Endometrium (tissue), 2 donors: ENCODE data around the gene DNA2.
"Not testable (repeated sequence)": the region's sequence is repeated elsewhere in the genome, so short reads cannot be mapped to it uniquely, and the experiment has no call there.

ENCODE experiments used
- FAIRE-seq: peaks from 2 replicates; lab custom pipeline; 2012; peaks lifted over from hg19 to GRCh38; lab: Jason Lieb, UNC
- donor health status: control.
- donor health status: control.

Gene DNA2, protein sequence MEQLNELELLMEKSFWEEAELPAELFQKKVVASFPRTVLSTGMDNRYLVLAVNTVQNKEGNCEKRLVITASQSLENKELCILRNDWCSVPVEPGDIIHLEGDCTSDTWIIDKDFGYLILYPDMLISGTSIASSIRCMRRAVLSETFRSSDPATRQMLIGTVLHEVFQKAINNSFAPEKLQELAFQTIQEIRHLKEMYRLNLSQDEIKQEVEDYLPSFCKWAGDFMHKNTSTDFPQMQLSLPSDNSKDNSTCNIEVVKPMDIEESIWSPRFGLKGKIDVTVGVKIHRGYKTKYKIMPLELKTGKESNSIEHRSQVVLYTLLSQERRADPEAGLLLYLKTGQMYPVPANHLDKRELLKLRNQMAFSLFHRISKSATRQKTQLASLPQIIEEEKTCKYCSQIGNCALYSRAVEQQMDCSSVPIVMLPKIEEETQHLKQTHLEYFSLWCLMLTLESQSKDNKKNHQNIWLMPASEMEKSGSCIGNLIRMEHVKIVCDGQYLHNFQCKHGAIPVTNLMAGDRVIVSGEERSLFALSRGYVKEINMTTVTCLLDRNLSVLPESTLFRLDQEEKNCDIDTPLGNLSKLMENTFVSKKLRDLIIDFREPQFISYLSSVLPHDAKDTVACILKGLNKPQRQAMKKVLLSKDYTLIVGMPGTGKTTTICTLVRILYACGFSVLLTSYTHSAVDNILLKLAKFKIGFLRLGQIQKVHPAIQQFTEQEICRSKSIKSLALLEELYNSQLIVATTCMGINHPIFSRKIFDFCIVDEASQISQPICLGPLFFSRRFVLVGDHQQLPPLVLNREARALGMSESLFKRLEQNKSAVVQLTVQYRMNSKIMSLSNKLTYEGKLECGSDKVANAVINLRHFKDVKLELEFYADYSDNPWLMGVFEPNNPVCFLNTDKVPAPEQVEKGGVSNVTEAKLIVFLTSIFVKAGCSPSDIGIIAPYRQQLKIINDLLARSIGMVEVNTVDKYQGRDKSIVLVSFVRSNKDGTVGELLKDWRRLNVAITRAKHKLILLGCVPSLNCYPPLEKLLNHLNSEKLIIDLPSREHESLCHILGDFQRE

DNA sequence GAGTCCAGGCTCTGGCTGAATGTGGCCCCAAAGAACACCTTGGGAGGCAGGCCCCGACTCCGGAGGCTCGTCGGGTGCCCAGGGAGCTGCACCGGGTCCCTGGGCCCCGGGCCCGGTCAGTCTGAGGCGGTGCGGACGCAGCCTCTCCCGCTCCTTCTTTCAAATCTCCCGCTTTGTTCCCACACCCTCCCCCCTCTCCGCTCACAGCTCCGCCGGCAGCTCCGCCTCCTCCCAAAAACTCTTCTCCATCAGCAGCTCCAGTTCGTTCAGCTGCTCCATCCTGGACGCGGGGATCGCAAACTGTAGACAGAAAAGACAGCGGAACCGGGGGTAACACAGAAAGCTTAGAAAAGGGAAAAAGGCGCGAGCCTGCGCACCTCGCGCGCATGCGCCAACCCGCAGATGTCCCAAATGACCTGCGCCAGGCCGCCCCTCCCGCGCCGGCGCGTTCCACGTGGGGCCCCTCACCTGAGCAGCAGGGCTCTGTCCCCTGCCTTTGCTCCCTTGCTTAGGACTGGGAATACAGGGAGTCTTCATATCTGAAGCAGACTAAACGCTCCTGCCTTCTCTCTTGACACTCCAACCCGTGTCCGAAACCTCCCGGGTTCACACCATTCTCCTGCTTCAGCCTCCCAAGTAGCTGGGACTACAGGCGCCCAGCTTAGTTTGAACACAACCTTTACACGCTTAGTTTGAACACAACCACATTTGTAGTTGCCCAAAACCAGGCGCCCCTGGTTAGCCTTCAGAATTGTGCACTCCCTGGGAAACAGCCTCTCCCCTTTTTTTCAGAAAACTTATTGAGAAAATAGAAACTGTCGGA, at the start of gene DNA2:
Gene DNA2, minus strand, starts transcription at position 388 of the 823 bp plus-strand sequence. Its CDS starts 109 bp downstream, at position 279.
- FAIRE-seq: no peak

DNA sequence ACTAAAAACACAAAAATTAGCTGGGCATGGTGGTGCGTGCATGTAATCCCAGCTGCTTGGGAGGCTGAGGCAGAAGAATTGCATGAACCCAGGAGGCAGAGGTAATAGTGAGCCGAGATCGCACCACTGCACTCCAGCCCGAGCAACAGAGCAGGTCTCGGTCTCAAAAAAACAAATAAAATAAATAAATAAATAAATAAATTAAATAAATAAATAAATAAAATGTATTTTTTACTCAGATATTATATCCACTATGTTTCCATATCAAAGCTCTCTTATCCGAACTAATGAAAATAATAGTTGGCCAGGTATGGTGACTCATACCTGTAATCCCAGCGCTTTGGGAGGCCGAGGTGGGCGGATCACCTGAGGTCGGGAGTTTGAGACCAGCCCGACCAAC, 46.8 kb upstream of the DNA2 start:
- FAIRE-seq: not testable (repeated sequence)

DNA sequence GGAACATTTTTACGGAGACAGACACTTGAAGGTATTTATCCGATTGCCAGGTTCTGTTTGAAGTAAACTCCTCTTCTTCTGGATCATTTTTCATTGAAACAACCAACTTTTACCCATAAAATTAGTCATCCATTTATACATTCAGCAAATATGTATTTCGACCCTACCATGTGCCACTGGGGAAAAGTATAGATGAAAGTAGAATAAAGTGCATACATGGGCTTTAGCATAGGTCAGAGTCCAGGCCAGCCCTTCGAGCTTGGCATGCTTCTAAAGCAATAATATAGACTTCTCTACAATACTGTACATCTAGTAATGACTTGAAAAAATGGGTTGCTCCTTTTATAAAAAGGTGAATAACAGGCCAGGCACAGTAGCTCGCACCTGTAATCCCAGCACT, 45.4 kb upstream of the DNA2 start:
- FAIRE-seq: no peak

DNA sequence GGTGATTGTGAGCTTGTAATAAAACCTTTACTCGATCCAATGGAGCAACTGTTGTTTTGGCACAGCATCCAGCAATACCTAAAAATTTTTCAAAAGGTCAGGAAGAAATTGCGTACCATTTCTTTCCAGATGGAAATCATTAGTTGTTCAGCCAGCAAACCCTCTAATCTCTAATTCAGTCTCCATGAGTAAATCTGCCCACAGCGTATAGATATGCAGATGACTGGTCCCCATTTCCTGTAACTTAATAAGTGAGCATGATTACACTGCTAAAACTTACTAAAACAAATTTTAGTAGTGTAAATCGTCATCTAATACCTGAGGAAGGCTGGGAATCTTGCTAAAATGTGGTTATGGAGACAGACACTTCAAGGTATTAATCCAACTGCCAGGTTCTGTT, 45.0 kb upstream of the DNA2 start:
- no peak for FAIRE-seq

DNA sequence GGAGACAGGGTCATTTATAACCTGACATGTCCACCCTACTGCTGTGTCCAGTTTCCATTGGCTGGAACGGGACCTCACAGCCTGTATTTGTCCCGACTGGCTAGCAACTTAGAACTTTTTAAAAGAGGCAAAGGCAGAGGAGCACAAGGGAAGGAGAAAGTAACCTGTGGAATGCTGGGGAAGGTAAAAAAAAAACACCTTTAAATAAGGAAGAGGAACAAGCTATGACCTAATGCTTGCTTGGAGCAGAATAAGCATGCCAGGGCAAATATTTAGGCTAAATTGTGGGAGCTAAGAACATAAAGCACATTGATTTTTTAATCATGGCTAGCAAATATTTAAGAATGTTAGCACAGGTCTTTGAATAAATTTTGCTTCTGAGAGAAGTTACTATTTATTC, 44.4 kb upstream of the DNA2 start:
- FAIRE-seq: not testable (repeated sequence)

DNA sequence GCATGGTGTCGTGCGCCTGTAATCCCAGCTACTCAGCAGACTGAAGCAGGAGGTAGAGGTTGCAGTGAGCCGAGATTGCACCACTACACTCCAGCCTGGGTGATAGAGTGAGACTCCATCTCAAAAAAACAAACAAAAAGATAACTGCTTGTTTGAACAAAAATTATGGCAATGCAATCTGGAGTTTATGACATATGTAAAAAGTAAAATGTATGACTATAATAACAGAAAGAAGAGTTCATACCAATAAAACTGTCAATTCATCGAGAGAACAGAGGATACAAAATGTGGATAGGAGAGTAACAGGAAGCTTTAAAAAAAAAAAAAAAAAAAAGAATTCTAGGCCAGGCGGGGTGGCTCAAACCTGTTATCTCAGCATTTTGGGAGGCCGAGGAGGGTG, 36.3 kb upstream of the DNA2 start:
- no peak for FAIRE-seq

DNA sequence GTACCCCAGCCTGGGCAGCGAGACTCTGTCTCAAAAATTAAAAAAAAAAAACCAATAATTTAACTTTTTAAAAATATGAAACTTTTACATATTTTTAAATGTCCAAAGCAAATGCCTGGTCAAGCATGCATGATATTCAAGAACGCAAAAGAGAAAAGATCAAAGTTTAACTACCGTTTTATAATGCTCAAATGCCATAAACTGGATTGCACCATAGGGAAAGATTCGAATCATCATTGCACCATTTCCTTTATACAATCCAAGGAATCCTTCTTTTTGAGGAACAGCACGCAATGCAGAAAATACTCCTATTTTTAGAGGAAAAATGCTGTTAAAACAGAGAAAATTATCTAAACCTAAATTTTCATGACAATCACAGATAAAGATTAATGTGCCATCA, 34.6 kb upstream of the DNA2 start:
- FAIRE-seq: no peak

DNA sequence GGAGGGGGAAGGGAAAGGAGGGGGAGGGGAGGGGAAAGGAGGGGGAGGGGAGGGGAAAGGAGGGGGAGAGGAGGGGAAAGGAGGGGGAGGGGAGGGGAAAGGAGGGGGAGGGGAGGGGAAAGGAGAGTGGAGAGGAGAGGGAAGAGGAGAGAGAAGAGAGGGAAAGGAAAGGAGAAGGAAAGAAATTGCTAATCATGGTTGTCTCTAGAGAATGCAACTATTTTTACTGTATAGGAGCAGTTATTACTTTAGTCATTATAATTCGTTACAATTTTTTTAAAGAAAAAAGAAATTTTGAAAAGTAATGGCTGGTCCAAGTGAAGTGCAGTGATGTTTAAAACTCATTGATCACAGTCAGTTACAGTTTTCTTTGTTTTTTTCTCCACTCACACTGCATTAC, 31.1 kb upstream of the DNA2 start:
- FAIRE-seq: no peak

DNA sequence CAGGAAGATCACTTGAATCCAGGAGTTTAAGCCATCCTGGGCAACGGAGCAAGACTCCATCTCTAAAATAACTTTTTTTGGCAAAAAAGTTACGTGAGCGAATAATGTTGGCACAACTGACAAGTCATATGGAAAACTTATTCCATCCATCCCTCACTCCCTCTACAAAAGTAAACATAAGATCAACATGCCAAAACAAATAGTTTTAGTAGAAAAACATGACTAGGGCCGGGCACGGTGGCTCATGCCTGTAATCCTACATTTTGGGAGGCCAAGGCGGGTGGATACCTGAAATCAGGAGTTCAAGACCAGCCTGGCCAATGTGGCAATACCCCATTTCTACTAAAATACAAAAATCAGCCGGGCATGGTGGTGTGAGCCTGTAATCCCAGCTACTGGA, 29.9 kb upstream of the DNA2 start:
- no peak for FAIRE-seq

DNA sequence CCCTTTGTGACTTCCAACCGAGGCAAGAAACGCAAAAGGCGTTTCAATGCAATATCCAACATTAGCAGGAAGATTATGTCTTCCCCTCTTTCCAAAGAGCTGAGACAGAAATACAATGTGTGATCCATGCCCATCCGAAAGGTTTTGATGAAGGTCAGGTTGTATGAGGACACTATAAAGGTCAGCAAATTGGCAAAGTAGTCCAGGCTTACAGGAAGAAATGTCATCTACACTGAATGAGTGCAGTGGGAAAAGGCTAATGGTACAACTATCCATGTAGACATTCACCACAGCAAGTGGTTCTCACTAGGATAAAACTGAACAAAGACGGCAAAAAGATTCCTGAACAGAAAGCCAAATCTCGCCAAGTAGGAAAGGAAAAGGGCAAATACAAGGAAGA, 27.8 kb upstream of the DNA2 start:
- no peak for FAIRE-seq

DNA sequence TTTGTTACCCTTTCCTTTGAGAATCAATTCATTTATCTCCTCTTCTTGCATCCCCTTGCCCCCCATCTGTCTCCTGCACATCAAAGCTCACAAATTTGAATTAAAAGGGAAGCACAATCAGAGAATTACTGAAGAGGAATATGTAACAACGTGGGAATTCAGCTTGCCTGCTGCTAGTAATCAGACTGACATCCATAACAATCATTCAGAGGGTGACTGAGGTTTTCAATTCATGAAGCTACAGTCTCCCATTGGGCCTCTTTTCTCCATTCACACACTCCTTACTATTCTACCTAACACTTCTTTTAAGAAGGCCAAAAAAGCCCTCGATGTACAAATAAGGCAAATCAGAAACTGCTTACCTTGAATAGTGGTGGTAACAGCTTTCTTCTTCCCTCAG, 24.3 kb upstream of the DNA2 start:
- FAIRE-seq: no peak

DNA sequence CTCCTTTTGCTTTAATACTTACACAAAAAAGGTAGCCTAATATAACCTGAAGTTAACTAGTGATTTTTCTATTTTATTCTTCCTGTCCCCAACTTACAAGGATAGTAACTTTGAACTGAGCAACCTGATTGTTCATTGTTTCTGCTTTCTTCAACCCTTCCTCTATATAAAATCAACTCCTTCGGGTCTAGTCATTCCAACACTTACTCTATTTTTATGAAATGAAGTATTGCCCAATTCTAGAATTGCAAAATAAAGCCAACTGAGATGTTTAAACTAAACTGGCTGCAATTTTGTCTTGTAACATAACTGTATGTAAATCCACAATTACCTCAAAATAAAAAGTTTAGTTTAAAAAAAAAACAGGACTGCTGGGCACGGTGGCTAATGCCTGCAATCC, 20.3 kb upstream of the DNA2 start:
- no peak for FAIRE-seq

DNA sequence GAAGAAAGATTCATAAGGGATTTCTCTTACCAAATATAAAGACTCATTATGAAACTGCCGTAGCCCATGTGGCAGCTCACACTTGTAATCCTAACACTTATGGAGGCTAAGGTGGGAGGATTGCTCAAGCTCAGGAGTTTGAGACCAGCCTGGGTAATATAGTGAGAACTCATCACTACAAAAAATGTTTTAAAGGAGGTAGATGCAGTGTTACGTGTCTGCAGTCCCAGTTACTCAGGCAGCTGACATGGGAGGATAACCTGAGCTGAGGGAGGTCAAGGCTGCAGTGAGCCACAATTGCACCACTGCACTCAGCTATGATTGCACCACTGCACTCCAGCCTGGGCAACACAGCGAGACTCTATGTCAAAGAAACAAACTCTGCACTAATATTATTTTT, 18.1 kb upstream of the DNA2 start:
- FAIRE-seq: no peak

DNA sequence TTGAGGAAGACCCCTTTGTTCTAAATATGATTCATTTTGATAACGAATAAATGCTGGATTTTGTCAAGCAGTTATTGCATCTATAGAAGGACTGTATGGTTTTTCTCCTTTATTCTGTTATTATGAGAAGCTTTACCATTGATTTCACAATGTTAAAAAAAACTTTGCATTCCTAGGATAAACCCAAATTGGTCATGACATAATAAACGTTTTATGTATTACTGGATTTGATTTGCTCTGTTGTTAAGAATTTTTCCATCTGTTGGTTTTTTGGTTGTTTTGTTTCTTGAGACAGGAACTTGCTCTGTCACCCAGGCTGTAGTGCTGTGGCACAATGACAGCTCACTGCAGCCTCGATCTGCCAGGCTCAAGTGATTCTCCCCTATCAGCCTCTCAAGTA, 2.2 kb upstream of the DNA2 start:
- no peak for FAIRE-seq

DNA sequence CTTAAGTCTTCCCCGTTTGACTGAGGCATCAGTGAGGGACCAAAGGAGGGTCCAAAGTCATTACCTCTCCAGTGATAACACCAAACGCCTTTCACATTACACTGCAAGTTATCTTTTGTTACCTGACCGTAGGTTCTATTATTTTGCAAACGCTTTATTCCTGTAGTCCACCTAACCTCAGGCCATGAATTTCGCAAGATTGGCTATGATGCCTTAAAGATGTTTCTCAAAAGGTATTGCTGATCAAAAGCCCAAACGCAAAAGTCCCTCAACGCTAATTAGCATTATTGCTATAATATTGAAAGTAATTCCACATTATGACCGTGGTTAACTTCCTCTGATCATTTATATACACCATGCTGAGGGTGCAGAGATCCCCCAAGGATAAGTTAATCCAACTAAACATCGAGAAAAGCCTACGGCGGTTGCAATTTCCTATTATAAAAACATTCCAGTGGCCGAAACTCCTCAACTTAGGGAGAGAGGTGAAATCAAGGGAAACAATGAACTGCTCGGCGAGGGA, 649 bp downstream of the DNA2 start:
- FAIRE-seq: no peak

DNA sequence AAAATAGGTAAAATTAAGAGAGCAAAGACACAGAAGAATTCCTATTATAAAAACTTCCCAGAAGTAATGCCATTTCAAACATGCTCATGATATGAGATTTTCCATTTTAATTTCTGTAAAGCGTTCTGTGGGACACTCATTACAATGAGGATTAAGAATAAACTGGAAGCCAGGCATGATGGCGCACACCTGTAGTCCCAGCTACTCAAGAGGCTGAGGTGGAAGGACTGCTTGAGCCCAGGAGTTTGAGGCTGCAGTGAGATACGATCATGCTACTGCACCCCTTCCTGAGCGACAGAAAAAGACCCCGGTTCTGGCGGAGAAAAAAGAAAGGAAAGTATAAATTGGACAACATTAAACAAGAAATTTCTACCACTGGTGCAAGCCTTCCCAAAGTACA, 1.5 kb downstream of the DNA2 start:
- FAIRE-seq: no peak

DNA sequence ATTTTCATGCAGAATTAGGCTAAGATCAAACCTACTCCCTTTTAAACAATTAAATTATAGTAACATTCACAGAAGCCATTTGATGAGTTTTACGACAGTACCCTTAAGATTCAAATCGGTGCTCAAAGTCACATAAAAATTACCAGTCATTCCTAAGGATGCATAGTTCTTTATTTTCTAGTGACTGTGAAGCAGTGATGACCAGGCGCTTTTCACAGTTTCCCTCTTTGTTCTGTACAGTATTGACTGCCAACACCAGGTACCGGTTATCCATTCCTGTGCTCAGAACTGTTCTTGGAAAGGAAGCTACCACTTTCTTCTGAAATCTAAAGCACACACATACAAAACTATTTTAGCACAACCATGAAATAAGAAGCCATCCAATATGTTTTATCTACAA, 1.9 kb downstream of the DNA2 start:
- no peak for FAIRE-seq

DNA sequence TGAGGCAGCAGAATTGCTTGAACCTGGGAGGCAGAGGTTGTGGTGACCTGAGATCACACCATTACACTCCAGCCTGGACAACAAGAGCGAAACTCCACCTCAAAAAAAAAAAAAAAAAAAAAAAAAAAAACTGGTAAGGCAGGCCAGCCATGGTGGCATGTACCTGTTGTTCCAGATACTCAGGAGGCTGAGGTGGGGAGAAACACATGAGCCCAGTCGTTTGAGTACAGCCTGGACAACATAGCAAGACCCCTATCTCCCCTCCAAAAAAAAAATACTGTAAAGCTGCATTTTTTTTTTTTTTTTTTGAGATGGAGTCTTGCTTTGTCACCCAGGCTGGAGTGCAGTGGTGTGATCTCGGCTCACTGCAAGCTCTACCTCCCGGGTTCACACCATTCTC, 7.0 kb downstream of the DNA2 start:
- not testable (repeated sequence) for FAIRE-seq

DNA sequence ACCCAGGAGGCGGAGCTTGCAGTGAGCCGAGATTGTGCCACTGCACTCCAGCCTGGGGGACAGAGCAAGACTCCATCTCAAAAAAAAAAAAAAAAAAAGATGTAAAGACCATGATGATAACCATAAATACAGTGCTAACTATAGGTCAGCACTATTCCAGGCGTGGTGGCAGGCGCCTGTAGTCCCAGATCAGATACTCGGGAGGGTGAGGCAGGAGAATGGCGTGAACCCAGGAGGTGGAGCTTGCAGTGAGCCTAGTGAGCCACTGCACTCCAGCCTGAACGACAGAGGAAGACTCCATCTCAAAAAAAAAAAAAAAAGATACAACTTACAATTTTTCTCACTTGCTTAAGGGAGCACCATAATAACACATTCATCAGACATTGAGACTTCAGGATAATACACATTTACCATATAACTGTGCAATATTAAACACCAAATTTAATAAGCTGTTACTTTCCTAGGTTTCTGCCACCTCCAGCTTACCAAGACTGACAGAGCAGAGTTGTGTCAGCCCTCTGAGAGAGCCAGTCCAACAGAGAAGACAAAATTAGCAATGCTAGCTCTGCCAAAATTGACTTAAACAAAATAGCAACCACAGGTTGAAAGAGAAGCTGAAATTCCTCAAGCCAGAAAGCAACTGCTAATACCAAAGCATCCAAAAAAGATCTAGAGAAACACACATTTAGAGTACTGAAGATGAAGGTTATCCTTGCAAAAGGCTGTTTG, 8.2 kb downstream of the DNA2 start:
- FAIRE-seq: no peak

DNA sequence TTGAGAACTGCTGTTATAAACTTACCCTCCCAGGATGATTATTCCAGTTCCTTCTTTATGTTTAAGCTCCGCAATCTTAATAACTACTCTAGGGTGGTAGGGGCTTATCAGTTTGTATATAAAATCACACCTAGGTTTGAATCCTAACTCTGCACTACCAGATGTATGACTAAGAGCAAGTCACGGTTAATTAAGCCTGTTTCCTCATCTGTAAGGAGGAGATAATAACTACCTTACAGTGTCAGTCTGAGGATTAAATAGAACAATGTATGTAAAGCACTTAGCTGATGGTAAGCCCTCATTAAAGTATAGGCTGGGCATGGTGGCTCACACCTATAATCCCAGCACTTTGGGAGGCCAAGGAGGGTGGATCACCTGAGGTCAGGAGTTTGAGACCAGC, 9.2 kb downstream of the DNA2 start:
- no peak for FAIRE-seq

DNA sequence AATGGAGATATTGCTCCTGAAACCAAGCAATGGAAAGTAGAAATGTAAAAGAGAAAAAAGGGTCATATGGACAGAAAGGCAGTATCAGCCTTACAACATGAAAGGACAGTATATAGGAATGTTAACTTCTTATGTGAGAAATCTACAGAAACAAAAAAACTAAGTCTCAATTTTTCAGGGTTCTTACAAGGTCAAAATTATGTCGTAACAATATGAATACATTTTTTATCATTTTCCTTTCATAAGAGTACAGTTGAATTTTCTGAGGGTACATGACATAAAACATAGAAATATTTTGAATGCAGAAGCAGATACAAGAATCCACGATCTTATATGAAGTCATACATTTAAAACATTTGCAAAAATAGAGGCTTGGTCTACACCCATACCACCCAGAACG, 10.7 kb downstream of the DNA2 start:
- no peak for FAIRE-seq
